Omental fat pad (tissue), 4 donors: ENCODE measurements around the gene PEF1. TPM values are rescaled to one million over a fixed set of nuclear protein-coding genes. Genes with fewer than 3 reads are reported as not detected.

Experiments
- ATAC-seq: fragments of 150-250 bp; one replicate; pipeline ENCODE4 v1.9.1; 2016; ENCODE audit warnings: mild to moderate bottlenecking, moderate library complexity; ENCODE audit not compliant: low FRiP score
- DNase-seq: peaks from one replicate; pipeline ENCODE4 v3.0.0-alpha.2; 2019; ENCODE audit warnings: low spot score
- total RNA-seq, 4 donors: library from RNA; depleted of rRNA; stranded (reverse); fragments of >200 nt; gene quantifications; one replicate each; pipeline ENCODE4 v1.1.0, GENCODE V29; 2016
- TF ChIP-seq, protein P1 (sequence below), 3 donors: fragments of 450-650 bp; IDR thresholded peaks; one replicate each; pipeline ENCODE4 v1.5.1; 2016 to 2017; ENCODE audit warnings: antibody characterized with exemption in 3 of 3, mild to moderate bottlenecking in 3 of 3, moderate library complexity in 2 of 3

PEF1 gene
- total RNA-seq, 4 donors from 2014 or later = 54.7 to 73.5 (median 67.3) TPM

- TF ChIP-seq, protein P1, sequence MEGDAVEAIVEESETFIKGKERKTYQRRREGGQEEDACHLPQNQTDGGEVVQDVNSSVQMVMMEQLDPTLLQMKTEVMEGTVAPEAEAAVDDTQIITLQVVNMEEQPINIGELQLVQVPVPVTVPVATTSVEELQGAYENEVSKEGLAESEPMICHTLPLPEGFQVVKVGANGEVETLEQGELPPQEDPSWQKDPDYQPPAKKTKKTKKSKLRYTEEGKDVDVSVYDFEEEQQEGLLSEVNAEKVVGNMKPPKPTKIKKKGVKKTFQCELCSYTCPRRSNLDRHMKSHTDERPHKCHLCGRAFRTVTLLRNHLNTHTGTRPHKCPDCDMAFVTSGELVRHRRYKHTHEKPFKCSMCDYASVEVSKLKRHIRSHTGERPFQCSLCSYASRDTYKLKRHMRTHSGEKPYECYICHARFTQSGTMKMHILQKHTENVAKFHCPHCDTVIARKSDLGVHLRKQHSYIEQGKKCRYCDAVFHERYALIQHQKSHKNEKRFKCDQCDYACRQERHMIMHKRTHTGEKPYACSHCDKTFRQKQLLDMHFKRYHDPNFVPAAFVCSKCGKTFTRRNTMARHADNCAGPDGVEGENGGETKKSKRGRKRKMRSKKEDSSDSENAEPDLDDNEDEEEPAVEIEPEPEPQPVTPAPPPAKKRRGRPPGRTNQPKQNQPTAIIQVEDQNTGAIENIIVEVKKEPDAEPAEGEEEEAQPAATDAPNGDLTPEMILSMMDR (IDR thresholded peaks at IDR 0.05) = no peak
- no peak for DNase-seq
- no peak for ATAC-seq
Observed at GRCh38 chr1:31668303-31668883, 23.7 kb upstream of the PEF1 start.

- TF ChIP-seq, protein P1 (IDR thresholded peaks at IDR 0.05) = no peak
- DNase-seq = no peak
- ATAC-seq = no peak
Observed at GRCh38 chr1:31667065-31667785, 22.5 kb upstream of the PEF1 start.

DNA sequence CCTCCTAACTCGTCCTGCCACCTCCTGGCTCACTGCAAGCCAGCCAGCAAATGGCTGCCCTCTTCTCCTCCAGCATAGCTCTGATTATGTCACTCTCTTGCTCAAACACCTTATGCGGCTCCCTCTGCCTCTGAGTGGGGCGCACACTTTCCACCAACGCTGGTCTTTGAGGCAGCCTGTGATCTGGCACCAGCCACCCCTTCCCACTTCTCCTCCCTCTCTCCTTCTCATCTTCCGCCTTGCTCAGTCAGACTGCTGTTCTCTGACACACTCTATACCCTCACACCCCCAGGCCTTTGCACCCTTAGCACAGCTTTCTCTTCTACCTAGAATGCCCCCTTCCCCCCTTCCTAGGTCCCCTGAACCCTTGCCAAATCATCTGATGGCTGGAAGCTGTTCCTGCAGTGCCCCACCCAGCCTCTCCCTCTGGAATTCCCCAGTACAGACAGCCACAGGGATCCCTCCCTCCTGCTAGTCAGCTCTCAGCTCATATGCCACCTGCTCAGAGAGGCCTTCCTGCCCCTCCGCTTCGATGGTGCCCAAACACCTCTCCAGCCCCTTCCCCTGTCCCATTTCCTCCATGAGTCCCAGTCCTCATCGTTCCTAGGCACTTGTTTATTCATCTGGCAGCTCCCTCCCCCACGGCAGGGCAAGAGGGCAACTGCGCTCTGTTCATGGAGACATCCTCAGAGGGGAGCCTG, 21.7 kb upstream of the PEF1 start:
- DNase-seq = no peak
- peak; percentile 48 for ATAC-seq

GRCh38 chr1:31665234-31665878, 20.7 kb upstream of the PEF1 start:
- DNase-seq (no peak), ATAC-seq (no peak)
- TF ChIP-seq, protein P1 (IDR thresholded peaks at IDR 0.05) = no peak

More for the DNA sequence above, 21.7 kb upstream of the PEF1 start:
- TF ChIP-seq, protein P1 (IDR thresholded peaks at IDR 0.05) = no peak

GRCh38 chr1:31664528-31664927, 19.9 kb upstream of the PEF1 start:
- TF ChIP-seq, protein P1 (IDR thresholded peaks at IDR 0.05) = no peak
- ATAC-seq = no peak
- DNase-seq = no peak

DNA sequence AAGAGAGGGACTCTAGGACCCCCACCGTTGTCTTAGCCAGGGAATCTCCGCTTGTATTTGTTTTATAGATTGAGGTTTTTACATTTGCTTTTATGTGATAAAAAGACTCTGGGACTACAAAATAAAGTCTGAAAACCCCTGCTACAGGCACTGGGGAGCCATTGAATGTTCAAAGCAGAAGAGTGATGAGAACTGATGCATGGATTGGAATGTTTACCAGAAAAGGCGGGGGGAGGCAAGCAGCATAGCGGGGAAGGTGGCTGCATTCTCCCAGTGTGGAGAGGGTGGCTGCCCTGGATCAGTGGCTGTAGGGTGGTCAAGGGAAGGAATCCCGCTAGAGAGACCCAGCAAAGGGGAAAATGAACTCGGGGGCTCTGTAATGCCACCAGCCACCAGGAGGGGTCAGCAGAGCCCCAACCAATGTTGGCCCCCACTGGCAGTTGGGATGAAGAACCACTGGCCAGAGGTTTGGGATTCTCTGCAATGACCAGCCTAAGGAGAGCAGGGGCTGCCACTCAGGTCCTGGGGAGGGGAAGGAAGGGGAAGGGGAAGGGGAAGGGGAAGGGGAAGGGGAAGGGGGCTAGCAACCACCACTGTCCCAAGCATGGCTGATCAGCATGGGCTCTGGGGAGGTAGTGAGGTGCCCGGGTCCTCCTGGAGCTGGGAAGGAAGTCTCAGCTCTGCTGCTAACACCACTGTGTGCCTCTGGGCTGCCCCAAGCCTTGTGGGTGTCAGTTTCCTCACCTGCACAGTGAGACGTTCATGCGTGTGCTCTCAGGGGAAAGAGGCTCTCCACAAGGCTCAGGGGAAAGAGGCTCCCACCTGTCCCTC, 19.2 kb upstream of the PEF1 start:
- TF ChIP-seq, protein P1 (IDR thresholded peaks at IDR 0.05) = peak in 2 of 3 donors; percentile 88 to 93
- peak; percentile 57 for DNase-seq
- ATAC-seq = peak; percentile 57
